ENCODE results near the gene KRT222.

GRCh38 chr17:40659911-40660310 lies 5.1 kb downstream of the KRT222 start:
- TF ChIP-seq CTCF (IDR thresholded peaks at IDR 0.05) (no peak), POLR2A (IDR thresholded peaks at IDR 0.05) (no peak)

All from esophagus squamous epithelium (tissue), 4 donors.